ENCODE results near the gene TNFSF13.

- TF ChIP-seq CTCF (IDR thresholded peaks at IDR 0.05; ENCODE audit: low read depth, low read length, poor library complexity, severe bottlenecking) = no peak
- no peak for TF ChIP-seq EZH2phosphoT487 (IDR thresholded peaks at IDR 0.05; ENCODE audit: borderline replicate concordance, low read length)
Observed at GRCh38 chr17:7538050-7538449, 20.5 kb upstream of the TNFSF13 start.
